HG02588 (cell line): Measurements from ENCODE around the gene SAFB.
"Not testable (repeated sequence)": the region's sequence is repeated elsewhere in the genome, so short reads cannot be mapped to it uniquely, and the experiment has no call there.

ENCODE experiments used
- ATAC-seq: cut with Tn5 transposase; IDR thresholded peaks from one replicate; pipeline ENCODE4 v1.9.1; 2021; ENCODE audit warnings: mild to moderate bottlenecking, moderate library complexity; ENCODE audit not compliant: unreplicated experiment

The SAFB gene

GRCh38 chr19:5696196-5697021 lies 73.5 kb downstream of the SAFB start:
- ATAC-seq = no peak

- ATAC-seq = no peak
Observed at GRCh38 chr19:5697022-5697889, 74.4 kb downstream of the SAFB start.

- ATAC-seq = no peak
Observed at GRCh38 chr19:5697890-5698634, 75.2 kb downstream of the SAFB start.

GRCh38 chr19:5698635-5699422 lies 75.9 kb downstream of the SAFB start:
- no peak for ATAC-seq

GRCh38 chr19:5700455-5701092 lies 77.7 kb downstream of the SAFB start:
- no peak for ATAC-seq

GRCh38 chr19:5702053-5702410 lies 79.1 kb downstream of the SAFB start:
- ATAC-seq = not testable (repeated sequence)

GRCh38 chr19:5703819-5704818 lies 81.2 kb downstream of the SAFB start:
- no peak for ATAC-seq

GRCh38 chr19:5705552-5705951 lies 82.7 kb downstream of the SAFB start:
- ATAC-seq = no peak

GRCh38 chr19:5706876-5707573 lies 84.1 kb downstream of the SAFB start:
- no peak for ATAC-seq

- ATAC-seq = no peak
Observed at GRCh38 chr19:5707576-5708575, 85.0 kb downstream of the SAFB start.

- ATAC-seq = no peak
Observed at GRCh38 chr19:5711025-5711424, 88.1 kb downstream of the SAFB start.

GRCh38 chr19:5711713-5712161 lies 88.9 kb downstream of the SAFB start:
- ATAC-seq = no peak

- ATAC-seq = no peak
Observed at GRCh38 chr19:5713228-5713627, 90.3 kb downstream of the SAFB start.

GRCh38 chr19:5714816-5715215 lies 91.9 kb downstream of the SAFB start:
- no peak for ATAC-seq

GRCh38 chr19:5717215-5717935 lies 94.5 kb downstream of the SAFB start:
- ATAC-seq = no peak
